CD4-positive, alpha-beta T cell treated with Interleukin-2 at 100 ng/mL for 4 hours (primary cell): ENCODE data around the gene CLTCL1.
"Not testable (repeated sequence)": the region's sequence is repeated elsewhere in the genome, so short reads cannot be mapped to it uniquely, and the experiment has no call there.

ENCODE experiments used
- DNase-seq: peaks from one replicate; pipeline ENCODE4 v3.0.0-alpha.2; 2020; ENCODE audit warnings: low spot score

CLTCL1 gene

DNA sequence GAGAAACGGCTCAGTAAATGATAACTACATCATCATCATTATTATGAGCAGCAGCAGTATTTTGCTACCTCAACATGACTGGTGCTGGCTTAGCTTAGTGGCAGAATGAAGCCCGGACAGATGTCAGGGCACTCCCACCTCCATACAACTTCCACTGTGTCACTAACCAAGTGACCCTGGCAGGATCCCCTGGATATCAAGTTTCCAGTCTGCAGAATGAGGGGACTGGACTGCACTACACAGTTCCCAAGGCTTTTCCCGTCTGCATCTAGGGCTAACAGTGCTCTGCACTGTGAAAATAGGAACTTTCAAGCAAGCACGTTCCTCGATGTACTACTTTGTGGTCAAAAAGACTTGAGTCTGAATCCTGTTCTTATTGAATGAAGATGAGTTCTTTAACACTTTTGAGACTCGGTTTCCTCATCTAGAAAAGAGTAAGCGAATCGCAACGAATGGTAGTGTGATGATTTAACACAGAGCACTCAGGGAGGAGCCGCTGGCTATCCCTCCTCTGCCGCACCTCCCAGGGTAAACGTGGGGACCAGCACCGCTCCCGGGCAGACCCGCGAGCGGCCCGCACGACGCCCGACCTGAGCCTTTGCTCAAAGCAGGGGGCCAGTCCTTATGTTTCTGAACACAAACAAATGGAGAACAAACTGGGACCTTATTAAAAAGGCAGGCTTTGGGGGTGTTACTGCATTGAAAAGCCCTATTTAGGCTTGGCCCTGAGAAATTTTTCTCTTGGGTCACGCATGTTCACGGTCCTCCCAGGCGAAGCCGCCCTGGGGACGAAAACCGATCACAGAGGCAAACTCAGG lies 910 bp downstream of the CLTCL1 start:
- DNase-seq, result no peak

DNA sequence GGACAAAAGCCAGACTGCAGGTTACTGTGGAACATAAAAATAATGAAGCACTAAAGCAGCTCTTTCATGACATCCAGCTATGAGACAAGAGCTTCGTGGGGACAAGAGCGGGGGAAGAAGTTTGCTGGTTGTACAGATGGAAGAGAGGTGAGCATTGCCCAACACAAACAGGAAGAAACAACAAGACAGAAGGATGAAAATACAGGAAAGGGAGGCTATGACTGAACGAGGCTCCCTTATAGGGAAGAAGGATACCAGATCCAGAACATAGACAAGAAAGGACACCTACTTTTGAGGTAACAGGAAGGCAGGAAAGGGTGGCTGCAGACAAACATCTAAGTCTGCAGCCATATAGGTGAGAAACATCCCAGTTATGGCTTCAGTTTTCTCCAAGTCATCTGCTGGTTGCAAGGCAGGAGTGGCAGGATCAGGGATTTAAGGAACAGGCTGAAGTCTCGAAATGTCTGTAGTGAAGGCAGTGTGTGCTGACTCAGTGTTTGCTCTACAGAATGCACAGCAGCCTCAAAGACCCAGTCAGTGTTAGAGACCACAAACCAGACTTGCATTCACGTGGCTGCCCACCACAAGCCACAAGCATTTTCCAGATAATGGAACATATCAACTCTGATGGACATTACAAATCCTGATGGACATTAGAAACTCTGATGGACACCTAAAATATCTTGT lies 1.9 kb downstream of the CLTCL1 start:
- no peak for DNase-seq

DNA sequence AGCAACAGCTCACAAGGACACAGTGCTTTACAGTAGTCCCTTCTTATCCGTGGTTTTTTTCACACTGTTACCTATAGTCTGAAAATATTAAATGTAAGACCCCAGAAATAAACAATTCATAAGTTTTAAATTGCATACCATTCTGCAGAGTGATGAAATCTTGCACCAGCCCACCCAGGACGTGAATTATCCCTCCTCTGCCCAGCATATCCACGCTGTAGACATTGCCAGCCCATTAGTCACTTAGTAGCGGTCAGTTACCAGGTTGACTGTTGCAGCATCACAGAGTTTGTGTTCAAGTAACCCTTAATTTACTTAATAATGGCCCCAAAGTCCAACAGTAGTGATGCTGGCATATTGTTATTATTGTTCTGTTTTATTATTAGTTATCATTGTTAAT lies 3.6 kb downstream of the CLTCL1 start:
- DNase-seq, result no peak

DNA sequence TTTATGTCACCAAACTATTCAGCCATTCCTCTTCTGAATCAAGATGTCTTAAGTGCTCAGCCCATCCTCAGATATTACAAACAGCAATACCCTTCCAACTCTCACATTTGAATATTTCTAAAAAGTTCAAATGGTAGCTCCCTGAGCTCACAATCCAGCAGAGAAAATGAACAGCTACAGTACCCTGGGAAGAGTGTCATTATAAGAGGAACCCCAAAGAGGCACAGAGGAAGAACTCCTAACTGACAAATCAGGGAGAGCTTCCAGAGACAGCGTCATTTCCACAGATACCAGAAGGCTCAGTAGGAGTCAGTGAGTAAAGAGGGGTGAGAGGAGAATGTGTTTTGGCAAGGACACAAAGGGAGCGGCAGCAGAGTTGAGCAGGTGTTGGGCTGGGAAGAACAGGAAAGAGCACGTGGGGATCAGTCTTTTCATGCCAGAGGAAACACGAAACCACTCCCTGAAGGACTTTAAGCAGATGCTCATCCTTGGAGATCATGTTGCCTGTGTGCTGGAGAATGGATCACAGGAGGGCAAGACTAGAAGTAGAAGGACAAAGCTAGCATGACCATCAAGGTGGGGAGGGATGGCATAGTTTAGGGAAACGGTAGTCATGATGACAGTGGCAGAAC lies 4.3 kb downstream of the CLTCL1 start:
- DNase-seq, result no peak

DNA sequence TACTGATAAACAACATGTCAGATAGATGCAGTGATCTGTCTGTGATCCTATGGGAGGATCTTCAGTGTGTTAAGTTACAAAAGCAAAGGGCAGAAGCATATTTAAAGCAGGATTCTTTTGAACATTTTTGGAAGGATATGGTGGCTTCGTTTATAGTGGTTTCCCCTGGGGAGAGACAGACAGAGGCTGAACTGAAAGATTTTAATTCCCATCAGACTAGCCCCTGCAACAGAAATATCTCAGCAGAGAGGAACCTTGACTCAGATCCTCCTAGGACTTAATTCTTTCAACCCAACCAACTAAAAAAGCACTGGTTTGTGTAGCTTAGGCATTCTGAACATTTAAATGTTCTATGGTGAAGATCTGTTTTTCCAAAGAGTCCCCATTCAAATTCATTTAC lies 5.7 kb downstream of the CLTCL1 start:
- no peak for DNase-seq

DNA sequence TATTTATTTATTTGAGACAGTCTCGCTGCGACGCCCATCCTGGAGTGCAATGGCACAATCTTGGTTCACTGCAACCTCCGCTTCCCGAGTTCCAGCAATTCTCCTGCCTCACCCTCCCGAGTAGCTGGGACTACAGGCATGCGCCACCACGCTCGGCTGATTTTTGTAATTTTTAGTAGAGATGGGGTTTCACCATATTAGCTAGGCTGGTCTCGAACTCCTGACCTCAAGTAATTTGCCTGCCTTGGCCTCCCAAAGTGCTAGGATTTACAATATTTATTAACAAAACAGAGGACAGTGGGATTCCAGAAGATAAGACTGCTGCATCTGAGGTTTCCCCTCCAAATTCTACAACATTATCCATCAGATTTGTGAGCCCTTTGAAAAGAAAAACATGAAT lies 12.4 kb downstream of the CLTCL1 start:
- not testable (repeated sequence) for DNase-seq

DNA sequence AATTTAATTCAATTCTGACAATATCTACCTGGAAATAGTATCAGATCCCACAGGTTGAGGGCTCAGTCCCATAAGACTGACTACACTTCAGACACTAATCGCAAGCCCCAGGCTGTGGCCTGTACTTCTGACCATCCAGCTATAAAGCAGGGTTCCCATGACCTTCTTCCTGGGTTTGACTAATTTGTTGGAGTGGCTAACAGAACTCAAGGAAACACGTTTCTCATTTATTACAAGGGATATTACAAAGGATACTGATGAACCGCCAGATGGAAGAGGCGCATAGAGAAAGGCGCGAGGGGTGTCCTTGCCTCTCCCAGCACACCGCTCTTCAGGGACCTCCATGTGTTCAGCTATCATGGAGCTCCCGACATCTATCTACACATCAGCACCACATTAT lies 13.7 kb downstream of the CLTCL1 start:
- no peak for DNase-seq

DNA sequence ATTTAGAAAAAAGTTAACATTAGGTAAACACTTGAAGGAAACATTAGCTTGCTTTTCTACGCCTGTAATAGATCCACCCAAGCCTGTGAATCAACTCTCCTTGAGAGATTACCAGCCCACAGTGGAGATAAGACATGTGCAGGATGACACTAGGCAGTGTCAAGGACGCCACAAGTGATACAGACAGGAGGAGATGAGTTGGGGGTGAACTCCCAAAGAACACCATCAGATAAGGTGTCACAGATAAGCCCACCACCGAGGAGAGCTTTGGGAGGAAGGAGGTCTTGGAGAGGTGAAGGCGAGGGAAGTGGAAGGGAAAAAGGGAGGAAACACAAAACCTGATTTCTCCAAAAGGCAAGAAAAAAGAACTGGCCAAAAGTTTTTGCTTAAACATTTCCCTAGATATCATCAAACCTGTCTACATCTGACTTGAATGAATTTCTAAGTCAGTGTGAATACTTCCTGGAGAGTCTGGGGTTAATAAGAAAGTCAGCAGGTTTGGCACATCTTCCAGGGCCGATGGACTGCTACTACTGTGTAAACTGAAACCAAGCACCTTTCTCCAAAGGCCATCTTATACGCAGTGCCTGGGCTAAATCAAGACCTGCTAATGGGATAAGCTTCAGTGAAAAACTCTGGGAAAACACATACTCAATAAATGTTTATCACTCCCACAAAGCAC lies 15.5 kb downstream of the CLTCL1 start:
- no peak for DNase-seq

DNA sequence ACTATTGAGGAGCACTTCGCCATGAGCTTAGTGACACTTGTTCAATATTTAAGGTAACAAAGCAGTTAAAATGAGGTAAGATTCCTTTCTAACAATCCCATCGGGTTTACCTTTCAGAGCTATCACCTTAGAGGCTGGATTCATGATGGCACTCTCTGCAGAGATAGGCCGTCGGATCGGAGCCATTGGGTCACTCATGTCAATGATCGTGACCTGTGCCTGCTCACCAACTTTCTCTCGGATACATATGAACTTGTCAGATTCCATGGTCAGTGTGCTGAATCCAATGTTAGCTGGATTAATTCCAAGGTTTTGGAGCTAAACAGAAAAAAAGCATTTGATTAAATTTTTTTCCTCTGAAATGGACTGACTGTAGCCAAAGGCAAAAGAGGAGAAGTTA lies 16.0 kb downstream of the CLTCL1 start:
- no peak for DNase-seq

DNA sequence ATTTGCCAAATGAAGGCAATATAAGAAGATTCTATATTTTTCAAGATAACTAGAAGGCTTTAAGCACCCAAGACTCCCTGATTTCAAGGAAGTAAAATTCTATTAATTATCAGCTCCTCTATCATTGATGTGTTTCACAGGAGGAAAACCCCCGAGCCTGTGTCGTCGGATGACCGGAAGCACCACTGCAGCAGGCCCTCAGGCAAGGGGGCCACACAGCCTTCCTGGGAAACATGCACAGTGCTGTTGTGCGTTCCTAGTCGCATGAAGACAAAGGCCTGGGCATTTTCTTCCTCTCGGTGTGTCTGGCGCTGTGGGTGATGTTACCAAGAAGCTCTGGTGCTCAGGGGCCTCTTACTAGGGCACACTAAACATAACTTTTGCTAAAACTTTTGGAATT lies 16.4 kb downstream of the CLTCL1 start:
- no peak for DNase-seq

DNA sequence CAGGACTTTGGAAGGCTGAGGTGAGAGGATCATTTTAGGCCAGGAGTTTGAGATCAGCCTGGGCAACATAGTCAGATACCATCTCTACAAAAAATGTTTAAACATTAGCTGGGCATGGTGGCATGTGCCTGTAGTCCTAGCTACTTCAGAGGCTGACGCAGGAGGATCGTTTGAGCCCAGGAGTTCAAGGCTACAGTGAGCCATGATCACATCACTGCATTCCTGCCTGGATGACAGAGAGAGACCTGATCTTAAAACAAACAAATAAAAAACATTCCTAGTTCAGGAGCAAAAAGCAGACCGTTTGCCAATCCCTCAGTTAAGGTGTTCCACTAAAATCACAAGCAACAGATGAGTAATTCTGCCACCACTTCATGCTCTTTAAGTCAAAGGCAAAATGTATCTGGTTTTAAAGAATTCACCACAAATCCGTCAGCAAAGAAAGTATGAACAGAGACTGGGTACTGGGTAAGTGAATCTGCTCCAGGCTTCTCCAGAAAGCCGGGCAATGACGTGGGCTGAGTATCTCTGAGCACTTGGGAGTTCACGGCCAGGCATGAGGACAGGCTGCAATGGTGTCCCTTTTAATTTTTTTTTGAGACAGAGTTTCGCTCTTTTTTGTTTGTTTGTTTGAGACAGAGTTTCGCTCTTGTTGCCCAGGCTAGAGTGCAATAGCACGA lies 19.5 kb downstream of the CLTCL1 start:
- DNase-seq, result no peak

DNA sequence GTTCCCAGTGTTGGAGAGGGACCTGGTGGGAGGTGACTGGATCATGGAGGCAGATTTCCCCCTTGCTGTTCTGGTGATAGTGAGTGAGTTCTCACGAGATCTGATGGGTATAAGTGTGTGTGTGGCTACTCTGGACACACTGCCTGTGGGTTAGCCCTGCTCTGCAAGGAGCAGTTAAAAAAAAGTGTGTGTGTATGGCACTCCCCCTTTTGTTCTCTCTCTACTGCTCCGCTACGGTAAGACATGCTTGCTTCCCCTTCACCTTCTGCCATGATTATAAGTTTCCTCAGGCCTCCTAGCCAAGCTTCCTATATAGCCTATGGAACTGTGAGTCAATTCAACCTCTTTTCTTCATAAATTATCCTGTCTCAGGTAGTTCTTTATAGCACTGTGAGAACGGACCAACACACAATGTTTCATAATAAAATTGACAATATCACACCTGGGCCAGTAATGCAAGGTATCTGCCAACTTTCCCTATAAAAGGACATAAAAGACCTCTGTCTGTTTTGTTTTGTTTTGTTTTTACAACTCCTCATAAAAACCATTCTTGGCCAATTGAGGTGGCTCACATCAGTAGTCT lies 20.2 kb downstream of the CLTCL1 start:
- no peak for DNase-seq

DNA sequence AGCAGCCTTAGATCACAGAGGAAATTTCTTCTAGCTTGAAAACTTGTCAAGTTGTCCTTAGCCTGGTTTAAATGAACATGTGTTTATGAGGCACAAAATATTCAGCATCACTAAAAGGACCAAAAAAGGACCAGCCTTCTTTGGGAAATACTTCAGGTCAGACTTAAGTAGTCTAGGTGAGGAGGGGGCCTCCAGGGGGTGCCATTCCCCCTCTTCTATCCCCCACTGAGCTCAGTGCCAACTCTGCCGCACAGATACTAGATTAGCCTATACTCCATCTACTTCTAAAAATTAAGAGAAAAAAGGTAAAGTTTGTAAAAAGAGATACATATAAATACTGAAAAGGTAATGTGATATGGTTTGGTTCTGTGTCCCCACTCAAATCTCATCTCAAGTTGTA lies 20.6 kb downstream of the CLTCL1 start:
- DNase-seq, result no peak

DNA sequence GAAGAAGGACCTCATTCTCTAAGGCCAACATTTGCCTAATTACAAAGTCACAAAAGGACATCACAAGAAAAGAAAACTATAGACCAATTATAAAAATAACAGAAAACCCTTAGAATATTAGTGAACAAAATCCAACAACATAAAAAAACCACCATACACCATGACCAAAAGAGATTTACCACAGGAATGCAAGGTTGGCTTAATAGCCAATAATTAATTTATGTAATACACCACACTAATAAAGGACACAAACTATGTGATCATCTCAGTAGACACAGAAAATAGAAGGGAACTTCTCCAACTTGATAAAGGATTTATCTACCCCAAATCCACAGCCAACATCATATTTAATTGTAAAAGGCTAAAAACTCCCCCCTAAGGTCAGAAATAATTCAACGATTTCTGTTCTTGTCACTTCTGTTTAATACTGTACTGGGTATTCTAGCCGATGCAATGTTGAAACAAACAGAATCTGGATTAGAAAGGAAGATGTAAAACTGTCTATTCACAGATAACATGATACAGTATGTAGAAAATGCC lies 24.9 kb downstream of the CLTCL1 start:
- no peak for DNase-seq

DNA sequence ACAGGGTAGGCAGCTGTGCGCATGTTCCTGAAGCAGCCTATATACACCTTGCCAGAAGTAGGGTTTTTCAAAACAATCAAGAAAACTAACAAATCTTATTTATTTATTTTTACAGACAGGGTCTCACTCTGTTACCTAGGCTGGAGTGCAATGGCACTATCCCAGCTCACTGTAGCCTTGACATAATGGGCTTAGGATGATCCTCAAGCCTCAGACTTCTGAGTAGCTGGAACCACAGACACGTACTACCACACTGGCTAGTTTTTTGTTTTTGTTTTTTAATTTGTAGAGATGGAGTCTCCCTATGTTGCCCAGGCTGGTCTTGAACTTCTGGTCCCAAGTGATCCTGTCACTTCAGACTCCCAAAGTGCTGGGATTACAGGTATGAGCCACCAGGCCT lies 25.7 kb downstream of the CLTCL1 start:
- DNase-seq, result no peak

DNA sequence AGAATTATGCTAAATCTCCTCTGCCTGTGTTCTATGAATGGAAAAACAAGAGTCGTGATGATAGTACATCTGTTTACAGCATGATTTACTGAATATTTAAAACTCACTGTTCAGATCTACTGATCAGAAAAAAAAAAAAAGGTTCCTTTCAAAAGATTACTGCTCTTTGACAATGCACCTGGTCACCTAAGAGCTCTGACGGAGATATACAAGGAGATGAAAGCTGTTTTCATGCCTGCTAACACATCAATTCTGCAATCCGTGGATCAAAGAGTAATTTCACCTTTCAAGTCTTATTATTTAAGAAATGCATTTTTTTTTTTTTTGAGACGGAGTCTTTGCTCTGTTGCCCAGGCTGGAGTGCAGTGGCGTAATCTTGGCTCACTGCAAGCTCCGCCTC lies 30.7 kb downstream of the CLTCL1 start:
- no peak for DNase-seq

DNA sequence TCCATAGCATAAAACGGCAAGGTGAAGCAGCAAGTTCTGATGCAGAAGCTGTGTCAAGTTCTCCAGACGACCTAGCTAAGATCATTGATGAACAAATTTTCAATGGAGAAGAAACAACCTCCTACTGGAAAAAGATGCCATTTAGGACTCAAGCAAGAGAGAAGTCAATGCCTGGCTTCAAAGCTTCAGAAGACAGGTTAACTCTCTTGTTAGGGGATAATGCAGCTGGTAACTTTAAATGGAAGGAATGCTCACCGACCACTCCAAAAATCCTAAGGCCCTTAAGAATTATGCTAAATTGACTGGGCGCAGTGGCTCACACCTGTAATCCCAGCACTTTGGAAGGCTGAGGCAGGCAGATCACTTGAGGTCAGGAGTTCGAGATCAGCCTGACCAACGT lies 31.3 kb downstream of the CLTCL1 start:
- no peak for DNase-seq

DNA sequence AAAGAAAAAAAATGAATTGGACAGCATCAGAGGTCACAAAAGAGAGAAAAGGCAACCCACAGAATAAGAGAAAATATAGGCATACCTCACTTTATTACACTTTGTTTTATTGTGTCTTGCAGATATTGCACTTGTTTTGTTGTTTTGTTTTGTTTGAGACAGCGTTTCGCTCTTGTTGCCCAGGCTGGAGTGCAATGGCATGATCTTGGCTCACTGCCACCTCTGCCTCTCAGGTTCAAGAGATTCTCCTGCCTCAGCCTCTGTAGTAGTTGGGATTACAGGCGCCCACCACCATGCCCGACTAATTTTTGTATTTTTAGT lies 32.6 kb downstream of the CLTCL1 start:
- not testable (repeated sequence) for DNase-seq

DNA sequence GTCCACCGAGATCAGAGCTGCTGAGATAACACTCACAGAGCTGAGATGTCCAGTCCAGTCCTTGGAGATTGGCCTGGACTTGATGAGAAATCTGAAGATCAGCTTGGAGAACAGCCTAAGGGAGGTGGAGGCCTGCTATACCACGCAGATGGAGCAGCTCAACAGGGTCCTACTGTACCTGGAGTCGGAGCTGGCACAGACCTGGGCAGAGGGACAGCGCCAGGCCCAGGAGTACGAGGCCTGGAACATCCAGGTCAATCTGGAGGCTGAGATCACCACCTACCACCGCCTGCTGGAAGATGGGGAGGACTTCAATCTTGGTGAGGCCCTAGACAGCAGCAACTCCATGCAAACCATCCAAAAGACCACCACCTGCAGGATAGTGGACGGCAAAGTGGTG lies 33.1 kb downstream of the CLTCL1 start:
- no peak for DNase-seq

DNA sequence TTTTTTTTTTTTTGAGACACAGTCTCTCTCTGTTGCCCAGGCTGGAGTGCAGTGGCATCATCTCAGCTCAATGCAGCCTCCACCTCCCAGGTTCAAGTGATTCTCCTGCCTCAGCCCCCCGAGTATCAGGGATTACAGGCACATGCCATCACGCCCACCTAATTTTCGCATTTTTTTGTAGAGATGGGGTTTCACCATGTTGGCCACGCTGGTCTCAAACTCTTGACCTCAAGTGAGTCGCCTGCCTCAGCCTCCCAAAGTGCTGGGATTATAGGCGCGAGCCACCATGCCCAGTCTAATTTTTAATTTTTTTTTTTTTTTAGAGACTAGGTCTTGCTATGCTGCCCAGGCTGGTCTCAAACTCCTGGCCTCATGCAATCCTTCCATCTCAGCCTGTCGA lies 35.2 kb downstream of the CLTCL1 start:
- DNase-seq, result not testable (repeated sequence)

DNA sequence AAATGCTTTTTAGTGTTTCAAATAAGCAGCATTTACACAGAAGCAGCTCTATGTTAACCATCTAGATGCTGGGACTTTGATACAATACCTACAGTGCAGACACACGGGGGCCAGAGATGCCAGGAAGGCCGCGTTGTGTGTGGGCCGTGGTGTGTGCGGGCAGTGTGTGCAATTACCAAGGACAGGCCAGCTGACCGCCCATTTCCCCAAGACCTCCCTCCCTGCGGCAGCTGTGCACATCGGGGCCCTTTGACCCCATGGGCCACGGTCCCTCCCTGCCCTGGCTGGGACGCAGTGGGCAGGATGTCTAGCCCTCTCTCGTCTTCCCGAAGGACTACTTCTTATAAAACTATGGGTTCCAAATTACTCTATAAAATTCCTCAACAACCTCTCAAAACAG lies 38.4 kb downstream of the CLTCL1 start:
- no peak for DNase-seq
